ENCODE data around the gene FAM193B.

FAM193B gene

GRCh38 chr5:177497292-177498012, 56.9 kb downstream of the FAM193B start, which contains the start of gene PDLIM7:
TSS of gene PDLIM7 (minus strand) at chr5:177497604. CDS start at chr5:177496512, 1,092 bp downstream.
- TF ChIP-seq POU6F1 (CRISPR knock-in tag; IDR thresholded peaks at IDR 0.05; ENCODE audit: borderline replicate concordance, low read depth) (peak; percentile 70; the same call in 1 of the 2 replicates), ISL1 (CRISPR knock-in tag; IDR thresholded peaks at IDR 0.05) (no peak)
- ATAC-seq = peak; percentile 74

GRCh38 chr5:177496727-177497291, 57.6 kb downstream of the FAM193B start:
- peak; percentile 66 for ATAC-seq

DNA sequence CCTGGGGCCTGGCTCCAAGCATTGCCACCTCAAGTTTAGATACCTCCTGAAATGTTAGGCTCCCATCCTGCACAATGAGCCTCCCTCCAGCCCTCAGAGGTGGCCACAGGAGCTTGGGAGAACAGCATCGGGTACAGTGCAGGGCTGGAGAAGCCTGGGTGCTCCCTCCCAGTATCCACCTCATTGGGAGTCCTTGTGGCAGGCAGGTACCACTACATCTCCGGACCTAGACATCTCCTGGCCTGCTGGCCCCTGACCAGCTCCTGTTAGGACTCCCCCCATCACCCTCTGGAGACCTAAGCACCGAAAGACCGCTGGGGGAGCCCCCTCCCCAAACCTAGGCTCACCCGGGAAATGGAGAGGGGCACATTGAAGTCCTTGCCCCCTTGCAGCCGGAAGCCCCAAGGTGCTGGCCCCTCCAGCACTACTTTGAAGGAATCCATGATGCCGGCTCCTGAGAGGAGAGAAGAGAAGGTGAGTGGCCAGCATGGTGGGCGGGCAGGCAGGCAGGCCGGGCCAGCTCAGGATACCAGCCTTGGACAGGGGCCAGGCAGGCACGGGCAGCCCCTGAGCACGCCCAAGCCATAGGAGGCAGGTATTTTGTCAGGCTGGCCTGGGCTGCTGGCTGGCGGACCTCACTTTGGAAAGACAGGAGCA, 58.2 kb downstream of the FAM193B start:
- peak; percentile 48 for ATAC-seq
- TF ChIP-seq ARNTL (CRISPR knock-in tag; IDR thresholded peaks at IDR 0.05; ENCODE audit: borderline replicate concordance, low read depth) = no peak
- no peak for TF ChIP-seq POU6F1 (CRISPR knock-in tag; IDR thresholded peaks at IDR 0.05; ENCODE audit: borderline replicate concordance, low read depth)
- no peak for TF ChIP-seq TCF4 (CRISPR knock-in tag; IDR thresholded peaks at IDR 0.05; ENCODE audit: borderline replicate concordance)
- no peak for TF ChIP-seq ZNF8 (CRISPR knock-in tag; IDR thresholded peaks at IDR 0.05)
- no peak for TF ChIP-seq CSRNP3 (CRISPR knock-in tag; IDR thresholded peaks at IDR 0.05)
- no peak for TF ChIP-seq PPARA (CRISPR knock-in tag; IDR thresholded peaks at IDR 0.05; ENCODE audit: borderline replicate concordance)
- no peak for TF ChIP-seq CSDC2 (CRISPR knock-in tag; IDR thresholded peaks at IDR 0.05)
- TF ChIP-seq RARB (CRISPR knock-in tag; IDR thresholded peaks at IDR 0.05) = no peak
- TF ChIP-seq SNAI2 (CRISPR knock-in tag; IDR thresholded peaks at IDR 0.05) = no peak
- TF ChIP-seq ZC3H10 (CRISPR knock-in tag; IDR thresholded peaks at IDR 0.05) = no peak
- TF ChIP-seq BACH2 (CRISPR knock-in tag; IDR thresholded peaks at IDR 0.05; ENCODE audit: borderline replicate concordance) = no peak
- no peak for TF ChIP-seq ESRRG (CRISPR knock-in tag; IDR thresholded peaks at IDR 0.05)
- TF ChIP-seq, protein P1, sequence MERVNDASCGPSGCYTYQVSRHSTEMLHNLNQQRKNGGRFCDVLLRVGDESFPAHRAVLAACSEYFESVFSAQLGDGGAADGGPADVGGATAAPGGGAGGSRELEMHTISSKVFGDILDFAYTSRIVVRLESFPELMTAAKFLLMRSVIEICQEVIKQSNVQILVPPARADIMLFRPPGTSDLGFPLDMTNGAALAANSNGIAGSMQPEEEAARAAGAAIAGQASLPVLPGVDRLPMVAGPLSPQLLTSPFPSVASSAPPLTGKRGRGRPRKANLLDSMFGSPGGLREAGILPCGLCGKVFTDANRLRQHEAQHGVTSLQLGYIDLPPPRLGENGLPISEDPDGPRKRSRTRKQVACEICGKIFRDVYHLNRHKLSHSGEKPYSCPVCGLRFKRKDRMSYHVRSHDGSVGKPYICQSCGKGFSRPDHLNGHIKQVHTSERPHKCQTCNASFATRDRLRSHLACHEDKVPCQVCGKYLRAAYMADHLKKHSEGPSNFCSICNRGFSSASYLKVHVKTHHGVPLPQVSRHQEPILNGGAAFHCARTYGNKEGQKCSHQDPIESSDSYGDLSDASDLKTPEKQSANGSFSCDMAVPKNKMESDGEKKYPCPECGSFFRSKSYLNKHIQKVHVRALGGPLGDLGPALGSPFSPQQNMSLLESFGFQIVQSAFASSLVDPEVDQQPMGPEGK (CRISPR knock-in tag; IDR thresholded peaks at IDR 0.05; ENCODE audit: borderline replicate concordance) = no peak
- no peak for TF ChIP-seq GLIS3 (CRISPR knock-in tag; IDR thresholded peaks at IDR 0.05)
- TF ChIP-seq ZFP3 (CRISPR knock-in tag; IDR thresholded peaks at IDR 0.05) = no peak

More at GRCh38 chr5:177496727-177497291, 57.6 kb downstream of the FAM193B start:
- TF ChIP-seq, protein P1 (CRISPR knock-in tag; IDR thresholded peaks at IDR 0.05; ENCODE audit: borderline replicate concordance) = peak; percentile 34; the same call in 1 of the 2 replicates
- TF ChIP-seq TOX (CRISPR knock-in tag; IDR thresholded peaks at IDR 0.05; ENCODE audit: borderline replicate concordance) = no peak
